Endometrial microvascular endothelial cells (primary cell): ENCODE results near the gene NFIC. TPM values are rescaled to one million over a fixed set of nuclear protein-coding genes. Genes with fewer than 3 reads are reported as not detected.
"Not testable (repeated sequence)": the region's sequence is repeated elsewhere in the genome, so short reads cannot be mapped to it uniquely, and the experiment has no call there.

Experiments used
- in situ Hi-C: cut with HindIII; loops from 2 replicates; pipeline ENCODE4 v1.10.0; 2017; ENCODE audit warnings: low sequenced_read_pairs, low pct_unique_long_range_greater_than_20kb; ENCODE audit errors: inconsistent ontology term
- total RNA-seq: library from RNA; depleted of rRNA; stranded (reverse); fragments of >200 nt; gene quantifications from one replicate; pipeline ENCODE4 v1.2.3, GENCODE V29; 2015; ENCODE audit errors: inconsistent ontology term

NFIC gene
- total RNA-seq = 47.2 TPM

- in situ Hi-C loops = no loop called here
Observed at GRCh38 chr19:3365836-3366752, at the start of gene NFIC. NFIC (plus strand) TSS chr19:3366583; CDS start chr19:3366637, 54 bp downstream.

- in situ Hi-C loops = no loop called here
Observed at GRCh38 chr19:3316659-3317207, 49.6 kb upstream of the NFIC start.

GRCh38 chr19:3319643-3320353, 46.6 kb upstream of the NFIC start:
- in situ Hi-C loops = no loop called here

GRCh38 chr19:3320354-3320670, 46.1 kb upstream of the NFIC start:
- in situ Hi-C loops = no loop called here

GRCh38 chr19:3320853-3321252, 45.5 kb upstream of the NFIC start:
- in situ Hi-C loops = no loop called here

GRCh38 chr19:3321696-3322095, 44.7 kb upstream of the NFIC start:
- in situ Hi-C loops = no loop called here

- in situ Hi-C loops = no loop called here
Observed at GRCh38 chr19:3322199-3322978, 44.0 kb upstream of the NFIC start.

GRCh38 chr19:3323026-3323425, 43.4 kb upstream of the NFIC start:
- in situ Hi-C loops = no loop called here

- in situ Hi-C loops = no loop called here
Observed at GRCh38 chr19:3323658-3324057, 42.7 kb upstream of the NFIC start.

- in situ Hi-C loops = no loop called here
Observed at GRCh38 chr19:3324405-3324856, 42.0 kb upstream of the NFIC start.

- in situ Hi-C loops = no loop called here
Observed at GRCh38 chr19:3325451-3325850, 40.9 kb upstream of the NFIC start.

GRCh38 chr19:3328743-3329142, 37.6 kb upstream of the NFIC start:
- in situ Hi-C loops = no loop called here

- in situ Hi-C loops = no loop called here
Observed at GRCh38 chr19:3330047-3330446, 36.3 kb upstream of the NFIC start.

- in situ Hi-C loops = not testable (repeated sequence)
Observed at GRCh38 chr19:3332232-3332631, 34.2 kb upstream of the NFIC start.

- in situ Hi-C loops = no loop called here
Observed at GRCh38 chr19:3333020-3333583, 33.3 kb upstream of the NFIC start.

GRCh38 chr19:3333662-3334061, 32.7 kb upstream of the NFIC start:
- in situ Hi-C loops = no loop called here

GRCh38 chr19:3334749-3335430, 31.5 kb upstream of the NFIC start:
- in situ Hi-C loops = not testable (repeated sequence)
